Measurements from ENCODE around the gene TREM1. TPM values are rescaled to one million over a fixed set of nuclear protein-coding genes. Genes with fewer than 3 reads are reported as not detected.

TREM1 gene
- total RNA-seq, 4 donors from 2014 or later = 0.95 to 2.6 TPM; not detected in 2

DNA sequence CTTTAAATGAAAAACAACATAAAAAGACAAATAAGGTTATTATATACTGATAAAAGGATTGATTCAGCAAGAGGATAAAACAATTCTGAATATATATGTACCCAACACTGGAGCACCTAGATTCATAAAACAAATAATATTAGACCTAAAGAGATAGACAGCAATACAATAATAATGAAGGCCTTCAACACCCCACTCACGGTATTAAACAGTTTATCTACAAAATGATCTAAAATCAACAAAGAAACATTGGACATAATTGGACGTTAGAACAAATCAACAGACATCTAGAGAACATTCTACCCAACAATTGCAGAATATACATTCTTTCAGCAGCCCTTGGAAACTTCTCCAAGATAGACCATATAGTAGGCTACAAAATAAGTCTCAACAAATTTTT, 24.1 kb downstream of the TREM1 start:
- TF ChIP-seq, protein P1, sequence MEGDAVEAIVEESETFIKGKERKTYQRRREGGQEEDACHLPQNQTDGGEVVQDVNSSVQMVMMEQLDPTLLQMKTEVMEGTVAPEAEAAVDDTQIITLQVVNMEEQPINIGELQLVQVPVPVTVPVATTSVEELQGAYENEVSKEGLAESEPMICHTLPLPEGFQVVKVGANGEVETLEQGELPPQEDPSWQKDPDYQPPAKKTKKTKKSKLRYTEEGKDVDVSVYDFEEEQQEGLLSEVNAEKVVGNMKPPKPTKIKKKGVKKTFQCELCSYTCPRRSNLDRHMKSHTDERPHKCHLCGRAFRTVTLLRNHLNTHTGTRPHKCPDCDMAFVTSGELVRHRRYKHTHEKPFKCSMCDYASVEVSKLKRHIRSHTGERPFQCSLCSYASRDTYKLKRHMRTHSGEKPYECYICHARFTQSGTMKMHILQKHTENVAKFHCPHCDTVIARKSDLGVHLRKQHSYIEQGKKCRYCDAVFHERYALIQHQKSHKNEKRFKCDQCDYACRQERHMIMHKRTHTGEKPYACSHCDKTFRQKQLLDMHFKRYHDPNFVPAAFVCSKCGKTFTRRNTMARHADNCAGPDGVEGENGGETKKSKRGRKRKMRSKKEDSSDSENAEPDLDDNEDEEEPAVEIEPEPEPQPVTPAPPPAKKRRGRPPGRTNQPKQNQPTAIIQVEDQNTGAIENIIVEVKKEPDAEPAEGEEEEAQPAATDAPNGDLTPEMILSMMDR (IDR thresholded peaks at IDR 0.05 in 4 of 5, conservative IDR thresholded peaks at IDR 0.05 in 1 of 5) = no peak
- no peak for TF ChIP-seq POLR2A (IDR thresholded peaks at IDR 0.05)
- intact Hi-C loops (cut with DNase I; ENCODE audit: low total_unique reads) (no loop called here), in situ Hi-C loops (cut with MboI; ENCODE audit: low sequenced_read_pairs in 4 of 4) (no loop called here)
- H3K36me3 ChIP-seq = no peaks in the 10 kb centered on the region
- peaks cover 0 to 6% (median 0%) of the 10 kb centered on the region in 3 donors for H3K27me3 ChIP-seq
- DNase-seq (no peak), ATAC-seq (no peak)
- H3K4me1 ChIP-seq = no peaks in the 10 kb centered on the region
- no peak overlapping the region for H3K27ac ChIP-seq
- no peak overlapping the region for H3K4me3 ChIP-seq
- H3K9me3 ChIP-seq = no peaks in the 10 kb centered on the region

DNA sequence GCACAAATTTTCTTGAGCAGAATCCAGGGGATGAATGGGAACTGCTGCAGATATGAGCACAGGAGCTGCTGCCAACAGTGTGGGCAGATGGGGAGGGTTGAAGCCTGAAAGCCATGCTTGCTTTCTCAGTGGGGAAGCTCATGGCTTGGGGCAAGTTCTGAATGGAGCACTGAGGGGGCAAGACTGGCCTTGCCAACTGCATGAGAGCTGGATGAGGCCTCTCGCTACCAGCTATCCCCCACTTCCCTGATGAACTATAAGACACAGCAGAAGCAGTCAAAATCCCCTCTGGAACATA, 28.3 kb downstream of the TREM1 start:
- Histone ChIP-seq H3K27ac (no peak overlapping the region), H3K4me3 (no peak overlapping the region), H3K9me3 (no peaks in the 10 kb centered on the region), H3K27me3 (peaks cover 0 to 4% (median 0%) of the 10 kb centered on the region in 3 donors), H3K4me1 (no peaks in the 10 kb centered on the region), H3K36me3 (no peaks in the 10 kb centered on the region)
- TF ChIP-seq, protein P1 (IDR thresholded peaks at IDR 0.05 in 4 of 5, conservative IDR thresholded peaks at IDR 0.05 in 1 of 5) = no peak
- no peak for TF ChIP-seq POLR2A (IDR thresholded peaks at IDR 0.05)
- intact Hi-C loops (cut with DNase I; ENCODE audit: low total_unique reads) = no loop called here
- no peak for DNase-seq
- in situ Hi-C loops (cut with MboI; ENCODE audit: low sequenced_read_pairs in 4 of 4) = no loop called here
- ATAC-seq = no peak

DNA sequence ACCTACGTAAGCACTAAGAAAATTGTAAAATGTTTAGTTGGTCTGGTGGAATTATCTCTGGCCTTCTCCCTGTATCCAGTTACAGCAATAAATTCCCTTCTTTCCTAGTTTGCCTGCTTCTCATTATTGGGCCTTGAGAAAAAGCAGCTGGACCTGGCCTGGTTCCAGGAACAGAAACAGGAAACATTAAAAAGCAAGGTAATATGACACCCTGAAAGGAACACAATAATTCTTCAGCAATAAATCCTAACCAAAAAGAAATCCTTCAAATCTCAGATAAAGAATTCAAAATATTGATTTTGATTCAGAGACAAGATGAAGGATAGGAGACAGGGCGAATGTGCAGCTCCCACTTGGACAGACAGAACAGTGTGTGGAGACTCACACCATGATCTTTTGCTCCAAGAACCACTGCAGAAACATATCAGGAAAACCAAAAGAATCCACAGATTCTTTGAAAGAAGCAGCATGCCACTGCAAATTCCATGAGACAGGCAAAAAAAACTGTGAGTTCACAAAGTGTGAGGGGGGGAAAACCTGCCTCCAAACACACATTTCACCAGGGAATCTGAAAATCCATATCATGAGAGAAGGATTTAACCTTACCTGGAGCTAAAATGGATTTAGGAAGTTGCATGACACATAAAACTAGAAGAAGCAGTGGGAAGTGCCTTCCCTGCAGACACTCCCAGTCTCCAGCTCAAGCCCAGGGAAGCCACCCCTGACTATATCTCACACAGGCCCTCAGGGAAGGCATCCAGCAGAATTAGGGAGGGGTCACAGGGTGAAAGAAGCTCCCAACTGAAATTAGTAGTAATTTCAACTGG, 28.9 kb downstream of the TREM1 start:
- Histone ChIP-seq H3K36me3 (no peaks in the 10 kb centered on the region), H3K4me3 (no peak overlapping the region), H3K27me3 (peaks cover 0 to under 1% (median 0%) of the 10 kb centered on the region in 3 donors), H3K4me1 (no peaks in the 10 kb centered on the region), H3K27ac (no peak overlapping the region), H3K9me3 (no peaks in the 10 kb centered on the region)
- TF ChIP-seq, protein P1 (IDR thresholded peaks at IDR 0.05 in 4 of 5, conservative IDR thresholded peaks at IDR 0.05 in 1 of 5) = no peak
- no peak for TF ChIP-seq POLR2A (IDR thresholded peaks at IDR 0.05)
- no peak for ATAC-seq
- no peak for DNase-seq
- intact Hi-C loops (cut with DNase I; ENCODE audit: low total_unique reads) (no loop called here), in situ Hi-C loops (cut with MboI; ENCODE audit: low sequenced_read_pairs in 4 of 4) (no loop called here)

DNA sequence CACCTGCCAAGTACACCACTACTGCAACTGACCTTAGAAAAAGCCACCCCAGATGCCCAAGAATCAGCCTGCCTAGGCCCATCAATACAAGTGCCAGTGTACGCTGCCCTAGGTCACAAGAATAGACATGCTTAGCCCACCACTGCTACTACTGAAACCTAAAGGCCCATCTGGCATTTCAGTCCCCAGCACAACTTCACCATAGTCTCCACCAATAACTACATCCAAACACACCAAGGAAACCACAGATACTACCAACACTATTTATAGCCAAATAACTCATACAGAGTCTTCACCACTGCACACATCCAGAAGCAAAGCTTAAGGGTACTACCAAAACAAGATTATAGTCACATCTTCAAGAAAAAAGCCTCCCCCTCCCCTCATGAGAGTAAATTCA, 30.1 kb downstream of the TREM1 start:
- in situ Hi-C loops (cut with MboI; ENCODE audit: low sequenced_read_pairs in 4 of 4) (no loop called here), intact Hi-C loops (cut with DNase I; ENCODE audit: low total_unique reads) (no loop called here)
- H3K4me1 ChIP-seq = no peaks in the 10 kb centered on the region

More for the DNA sequence above, 30.1 kb downstream of the TREM1 start:
- Histone ChIP-seq H3K27ac (no peak overlapping the region), H3K27me3 (no peaks in the 10 kb centered on the region), H3K9me3 (no peaks in the 10 kb centered on the region), H3K36me3 (no peaks in the 10 kb centered on the region), H3K4me3 (no peak overlapping the region)
- TF ChIP-seq, protein P1 (IDR thresholded peaks at IDR 0.05 in 4 of 5, conservative IDR thresholded peaks at IDR 0.05 in 1 of 5) = no peak
- TF ChIP-seq POLR2A (IDR thresholded peaks at IDR 0.05) = no peak
- no peak for ATAC-seq
- no peak for DNase-seq
